GDM1 (cell line): ENCODE data around the gene GALNT14.

Experiments
- DNase-seq: peaks from one replicate; lab custom pipeline; 2025; lab: John Stamatoyannopoulos, UW

Gene GALNT14

GRCh38 chr2:30974092-30974491 lies 164.1 kb downstream of the GALNT14 start:
- no peak for DNase-seq

DNA sequence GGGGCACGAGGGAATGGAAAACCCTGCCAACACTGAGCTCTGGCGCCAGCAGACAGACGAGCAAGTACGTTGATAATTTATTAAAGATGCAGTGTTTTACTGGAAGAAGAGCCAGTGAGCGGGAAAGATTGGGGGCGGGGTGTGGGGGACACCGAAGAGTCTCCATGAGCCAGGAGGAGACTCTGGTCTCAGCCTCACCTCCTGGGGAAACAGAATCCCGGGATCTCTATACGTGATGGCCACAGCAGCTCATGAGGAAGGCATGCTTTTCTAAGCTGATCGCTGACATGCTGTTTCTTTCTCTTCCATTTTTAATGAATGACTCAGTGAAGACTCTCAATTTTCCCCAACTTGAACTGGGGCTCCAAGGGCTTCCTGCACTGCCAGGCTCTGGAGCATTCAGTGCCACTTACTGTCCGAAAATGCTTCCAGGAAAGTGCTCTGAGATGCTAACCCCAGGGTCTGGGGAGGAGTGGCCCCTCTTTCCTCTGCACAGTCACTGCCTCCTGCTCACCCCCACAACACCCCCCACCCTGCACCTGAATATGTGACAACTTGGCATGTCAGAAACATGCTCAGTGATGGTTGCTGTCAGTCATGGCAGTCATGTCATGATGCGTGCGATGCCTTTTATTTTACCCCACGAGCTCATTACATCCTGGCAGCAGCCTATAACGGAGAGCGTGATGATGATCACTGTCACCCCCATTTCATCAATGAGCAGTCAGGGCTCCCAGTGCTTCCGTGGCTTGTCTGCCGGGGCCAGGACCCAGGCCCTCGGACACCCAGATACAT lies 166.8 kb downstream of the GALNT14 start:
- no peak for DNase-seq

- DNase-seq: no peak
Observed at GRCh38 chr2:30968660-30969397, 169.4 kb downstream of the GALNT14 start.

GRCh38 chr2:30966786-30967185 lies 171.5 kb downstream of the GALNT14 start:
- DNase-seq: no peak

DNA sequence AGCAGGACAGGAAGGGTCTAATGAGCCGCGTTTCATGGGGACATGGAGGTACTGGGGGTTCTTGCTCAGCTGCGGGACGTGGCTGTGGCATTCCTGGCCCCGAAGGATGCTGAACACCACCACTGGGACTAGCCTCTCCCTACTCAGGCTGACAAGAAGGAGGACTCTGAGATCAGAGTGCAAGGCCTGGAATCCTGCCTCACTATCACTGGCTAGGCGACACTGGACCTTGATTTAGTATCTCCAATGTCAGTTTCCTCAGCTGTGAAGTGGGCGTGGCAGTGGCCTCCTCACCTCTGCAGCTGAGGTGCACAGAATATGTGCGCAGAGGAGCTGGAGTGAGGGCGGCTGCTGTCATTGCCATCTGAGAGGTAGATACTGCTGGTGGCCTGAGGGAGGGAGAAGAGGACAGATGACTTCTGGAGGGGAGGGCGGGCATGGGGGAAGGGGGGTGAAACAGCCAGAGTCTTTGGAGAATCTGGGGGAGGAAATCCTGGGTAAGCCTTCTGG lies 173.2 kb downstream of the GALNT14 start:
- no peak for DNase-seq

DNA sequence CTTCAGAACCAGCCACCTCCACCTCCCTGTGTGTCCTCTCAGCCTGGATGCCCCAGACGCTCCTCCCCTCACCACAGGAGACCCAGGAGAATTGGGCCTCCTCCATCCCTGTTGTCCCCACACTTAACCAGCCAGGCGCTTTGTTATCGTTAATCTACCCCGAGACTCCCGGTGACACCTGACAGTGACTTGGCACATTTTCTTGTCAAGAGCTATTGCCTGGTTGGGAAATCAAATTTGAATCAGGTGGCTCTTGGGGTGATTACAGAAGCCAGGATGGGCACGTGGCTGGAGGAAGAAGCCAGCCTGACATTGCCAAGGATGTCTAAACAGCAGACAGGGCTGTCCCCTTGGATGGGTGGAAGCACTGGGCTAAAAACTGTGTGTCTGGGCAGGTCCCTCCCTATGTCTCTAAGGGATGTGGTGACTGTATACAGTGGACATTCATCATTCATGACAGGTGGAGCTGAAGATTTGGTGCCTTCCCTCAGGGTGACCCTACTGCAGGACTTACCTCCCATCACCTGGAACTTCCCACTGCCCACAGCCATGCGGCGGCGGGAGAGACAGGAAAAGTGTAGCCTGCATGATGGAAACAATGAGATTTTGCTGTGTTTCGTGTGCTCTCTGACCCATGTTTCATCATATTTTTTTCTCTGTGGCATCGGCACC lies 173.8 kb downstream of the GALNT14 start:
- no peak for DNase-seq

- DNase-seq: no peak
Observed at GRCh38 chr2:30963184-30963583, 175.1 kb downstream of the GALNT14 start.

GRCh38 chr2:30960213-30960612 lies 178.0 kb downstream of the GALNT14 start:
- no peak for DNase-seq

DNA sequence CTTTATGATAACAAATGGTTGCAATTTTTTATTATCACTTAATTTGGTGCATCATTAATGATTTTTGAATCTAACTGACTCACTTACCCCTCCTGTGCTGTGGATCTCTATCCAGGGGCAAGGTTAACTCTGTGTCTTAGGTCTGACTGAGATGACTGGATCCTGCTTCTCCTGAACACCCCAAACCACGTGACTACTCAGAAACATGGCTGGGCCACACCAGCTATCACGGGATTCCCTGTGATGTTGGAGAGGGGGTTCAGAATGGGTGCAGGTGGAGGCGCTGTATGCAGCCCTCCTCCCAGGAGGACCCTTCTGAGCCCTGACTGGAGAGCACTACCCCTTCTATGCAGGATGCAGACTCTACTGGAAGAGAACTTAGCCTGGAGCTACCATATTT lies 178.6 kb downstream of the GALNT14 start:
- no peak for DNase-seq

GRCh38 chr2:30958918-30959265 lies 179.3 kb downstream of the GALNT14 start:
- DNase-seq: no peak

DNA sequence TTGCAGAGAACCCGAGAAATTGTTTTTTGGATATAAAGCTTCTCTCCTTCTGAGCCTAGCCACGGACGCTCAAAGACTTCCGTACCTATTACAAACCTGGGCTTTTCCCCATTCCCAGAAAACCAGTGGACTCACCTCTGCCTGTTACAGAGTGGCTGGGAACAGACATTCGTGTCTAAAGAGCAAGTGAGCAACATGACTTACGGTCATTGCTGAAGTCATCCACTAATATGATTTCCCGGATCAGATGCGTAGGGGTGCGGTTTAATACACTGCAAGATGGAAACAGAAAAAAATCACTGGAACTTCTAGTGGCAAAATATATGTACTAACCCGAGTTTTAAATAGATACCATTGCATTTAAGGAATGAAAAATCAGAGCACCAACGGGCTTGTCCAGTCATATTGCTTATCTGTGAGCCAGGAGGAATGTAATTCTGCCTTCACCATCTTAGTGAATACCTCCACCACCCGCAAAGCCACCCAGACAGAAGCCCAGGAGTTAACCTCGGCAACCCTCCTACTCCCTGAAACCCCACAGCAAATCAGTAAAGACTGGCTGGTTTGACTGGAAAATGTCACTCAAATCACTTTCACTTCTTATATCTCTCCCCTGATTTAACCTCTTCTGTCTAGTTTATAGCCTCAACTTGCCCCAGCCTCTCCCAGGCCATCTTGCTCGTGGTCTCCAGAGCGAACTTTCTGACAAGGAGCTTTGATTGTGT lies 179.9 kb downstream of the GALNT14 start:
- no peak for DNase-seq

DNA sequence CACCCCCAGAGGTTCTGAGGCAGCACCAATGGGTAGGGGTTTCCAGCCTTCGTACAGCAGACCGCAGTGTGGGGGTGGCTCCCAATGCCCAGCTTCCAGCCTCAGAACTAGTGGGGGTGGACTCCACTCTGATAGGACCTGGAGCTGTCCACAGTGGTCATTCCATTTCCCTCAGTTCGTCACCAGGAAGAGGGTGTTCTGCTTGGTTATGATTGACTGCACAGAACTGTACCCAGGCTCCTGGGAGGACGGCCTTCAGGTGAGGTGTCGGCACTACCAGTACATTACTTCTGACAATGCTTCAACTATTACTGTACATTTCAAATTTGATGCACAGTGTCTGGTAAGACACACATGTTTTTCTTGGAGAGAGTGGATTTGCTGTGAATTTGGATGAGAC lies 180.6 kb downstream of the GALNT14 start:
- no peak for DNase-seq

- no peak for DNase-seq
Observed at GRCh38 chr2:30956995-30957394, 181.2 kb downstream of the GALNT14 start.

DNA sequence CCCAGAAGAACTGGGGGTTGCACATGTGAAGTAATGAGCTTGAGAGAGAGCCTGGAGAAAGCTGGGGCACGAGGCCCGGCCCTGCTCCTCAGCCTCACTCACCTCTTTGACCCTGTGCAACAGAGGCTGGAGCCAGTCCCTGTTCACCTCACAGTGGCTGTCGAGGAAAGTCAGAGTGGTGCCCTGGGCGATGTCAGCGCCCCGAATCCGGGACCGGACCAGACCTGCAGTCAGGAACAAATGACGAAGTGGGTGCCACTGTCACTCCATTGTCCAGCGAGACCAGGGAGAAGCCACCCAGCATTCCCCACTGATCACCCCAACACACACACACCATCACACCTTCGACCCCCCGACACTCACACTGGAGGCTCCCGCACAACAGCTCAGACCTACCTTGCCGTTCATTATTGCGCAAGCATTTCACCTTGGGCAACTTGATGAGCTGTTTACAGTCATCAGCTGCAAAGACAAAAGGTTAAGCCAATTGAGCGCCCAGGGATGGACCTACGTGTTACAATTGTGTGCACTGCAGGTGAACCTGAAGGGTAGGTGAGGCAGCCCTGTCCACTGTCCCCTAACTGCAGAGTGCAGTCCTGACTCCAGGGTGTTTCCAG lies 182.6 kb downstream of the GALNT14 start:
- no peak for DNase-seq

DNA sequence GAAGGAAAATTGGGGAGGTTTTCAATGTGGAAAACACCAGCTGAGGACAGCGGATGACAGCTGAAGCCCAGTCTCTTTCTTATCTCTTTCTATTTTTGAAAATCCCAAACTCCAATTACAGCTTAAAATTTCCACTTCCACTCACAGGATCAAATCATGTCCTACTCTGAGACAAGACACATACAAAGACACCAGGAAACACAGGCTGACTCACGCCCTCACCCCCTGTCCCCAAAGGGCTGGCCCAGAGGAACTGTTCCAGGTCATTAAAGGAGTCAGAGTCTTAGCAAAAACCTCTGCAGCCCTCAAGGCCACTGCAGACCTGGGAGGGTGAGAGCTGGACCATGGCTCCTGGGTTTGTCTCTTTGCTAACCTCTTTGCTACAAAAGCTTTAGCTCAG lies 187.9 kb downstream of the GALNT14 start:
- no peak for DNase-seq

- no peak for DNase-seq
Observed at GRCh38 chr2:30949435-30949834, 188.8 kb downstream of the GALNT14 start.

DNA sequence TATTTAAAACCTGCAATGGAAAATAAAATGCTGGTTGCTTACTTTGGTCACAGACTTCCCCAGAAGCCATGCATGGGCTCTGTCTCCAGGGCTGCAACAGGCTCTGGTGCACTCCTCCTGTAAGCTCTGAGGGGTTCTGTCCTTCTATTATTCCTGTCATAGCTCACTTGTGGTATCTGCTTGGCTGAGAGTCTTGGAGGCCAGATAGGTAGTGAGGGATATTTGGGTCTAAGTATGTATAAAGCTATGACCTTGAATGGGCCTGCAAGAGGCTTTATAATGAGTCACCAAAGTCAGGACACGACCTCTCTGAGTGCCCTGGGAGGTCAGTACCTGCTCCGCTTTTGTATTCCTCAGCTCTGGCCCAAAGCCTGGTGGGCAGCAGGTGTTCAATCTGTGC lies 189.4 kb downstream of the GALNT14 start:
- DNase-seq: no peak

GRCh38 chr2:30948130-30948529 lies 190.1 kb downstream of the GALNT14 start:
- DNase-seq: no peak

- DNase-seq: no peak
Observed at GRCh38 chr2:30947686-30948085, 190.6 kb downstream of the GALNT14 start.

DNA sequence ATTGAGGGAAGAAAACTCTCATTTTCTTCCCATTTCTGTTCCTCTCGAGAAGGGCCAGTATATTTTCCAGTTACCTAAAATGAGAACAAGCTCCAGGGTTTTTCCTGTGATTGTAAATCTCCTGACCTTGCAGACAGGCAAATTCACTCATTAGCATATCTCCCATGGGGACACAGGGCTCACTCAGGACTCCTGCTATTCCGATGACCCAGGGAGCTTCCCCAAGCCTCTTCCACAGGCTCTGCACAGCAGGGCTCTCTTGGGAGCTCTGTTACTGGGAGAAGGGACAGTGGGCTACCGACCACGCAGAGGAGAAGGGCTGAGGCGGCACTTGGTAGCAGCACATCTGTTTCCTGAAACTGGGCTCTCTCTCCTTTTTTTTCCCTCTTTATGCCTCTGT lies 195.8 kb downstream of the GALNT14 start:
- no peak for DNase-seq

GRCh38 chr2:30940839-30941238 lies 197.4 kb downstream of the GALNT14 start:
- DNase-seq: no peak

GRCh38 chr2:30939364-30939763 lies 198.9 kb downstream of the GALNT14 start:
- no peak for DNase-seq
